Measurements from ENCODE around the gene MSX2.

MSX2 gene

DNA sequence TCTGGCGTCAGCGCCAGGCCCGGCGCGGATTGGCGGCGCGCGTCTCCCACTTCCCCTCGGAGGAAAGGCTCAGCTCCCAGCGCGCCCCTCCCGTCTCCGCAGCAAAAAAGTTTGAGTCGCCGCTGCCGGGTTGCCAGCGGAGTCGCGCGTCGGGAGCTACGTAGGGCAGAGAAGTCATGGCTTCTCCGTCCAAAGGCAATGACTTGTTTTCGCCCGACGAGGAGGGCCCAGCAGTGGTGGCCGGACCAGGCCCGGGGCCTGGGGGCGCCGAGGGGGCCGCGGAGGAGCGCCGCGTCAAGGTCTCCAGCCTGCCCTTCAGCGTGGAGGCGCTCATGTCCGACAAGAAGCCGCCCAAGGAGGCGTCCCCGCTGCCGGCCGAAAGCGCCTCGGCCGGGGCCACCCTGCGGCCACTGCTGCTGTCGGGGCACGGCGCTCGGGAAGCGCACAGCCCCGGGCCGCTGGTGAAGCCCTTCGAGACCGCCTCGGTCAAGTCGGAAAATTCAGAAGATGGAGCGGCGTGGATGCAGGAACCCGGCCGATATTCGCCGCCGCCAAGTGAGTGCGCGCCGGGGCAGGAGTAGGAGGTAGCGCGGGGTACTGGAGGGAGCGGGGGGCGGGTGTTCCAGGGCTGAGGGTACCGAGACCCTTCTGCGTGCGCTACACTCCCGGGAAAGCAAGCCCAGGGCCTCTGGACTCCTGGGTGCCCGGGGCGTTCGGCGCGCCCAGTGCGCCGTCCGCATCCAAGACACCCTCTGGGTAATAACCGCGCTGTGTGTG is at the start of gene MSX2:
MSX2 (plus strand) TSS at position 99 of the 777 bp plus-strand sequence; CDS start at position 177, 78 bp downstream.
- no peak for DNase-seq (ENCODE audit: low read depth in 2 of 2)

DNA sequence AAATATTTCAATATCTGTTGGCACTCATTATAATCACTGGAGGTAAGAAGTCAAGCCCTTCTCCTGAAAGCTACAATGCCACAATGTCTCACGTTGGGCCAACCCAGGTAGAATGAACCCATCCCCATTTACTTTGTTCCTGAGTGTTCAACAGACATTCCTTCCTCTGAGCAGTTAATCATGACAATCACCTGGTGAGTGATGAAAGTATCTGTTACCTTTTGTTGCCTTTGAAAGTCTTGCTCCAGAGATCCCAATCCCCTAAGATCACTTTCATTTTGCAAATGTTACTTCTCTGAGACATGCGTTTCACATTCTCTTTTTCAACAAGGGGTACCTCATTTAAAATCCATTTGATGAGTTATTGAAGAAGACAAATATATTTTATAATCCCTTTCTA is 49.3 kb upstream of the MSX2 start:
- DNase-seq (ENCODE audit: low read depth in 2 of 2), result no peak

DNA sequence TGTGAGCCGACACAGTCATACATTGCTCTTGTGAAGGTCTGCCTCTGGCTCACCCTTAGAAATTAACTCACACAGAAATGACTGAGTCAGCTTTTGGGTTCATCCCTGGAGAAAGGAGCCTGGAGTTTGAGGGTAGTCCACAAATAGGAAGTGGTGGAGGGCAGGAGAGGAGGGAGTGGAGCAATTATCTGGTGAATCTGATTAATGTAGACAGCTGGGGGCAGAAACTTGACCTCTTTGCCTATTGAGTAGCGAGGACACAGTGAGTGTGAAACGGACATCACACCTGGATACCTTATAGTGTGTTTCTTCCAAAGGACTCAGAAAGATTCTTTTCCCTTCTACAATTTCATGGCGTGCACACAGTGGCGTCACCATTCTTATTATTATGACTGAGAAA is 48.5 kb upstream of the MSX2 start:
- DNase-seq (ENCODE audit: low read depth in 2 of 2), result no peak

DNA sequence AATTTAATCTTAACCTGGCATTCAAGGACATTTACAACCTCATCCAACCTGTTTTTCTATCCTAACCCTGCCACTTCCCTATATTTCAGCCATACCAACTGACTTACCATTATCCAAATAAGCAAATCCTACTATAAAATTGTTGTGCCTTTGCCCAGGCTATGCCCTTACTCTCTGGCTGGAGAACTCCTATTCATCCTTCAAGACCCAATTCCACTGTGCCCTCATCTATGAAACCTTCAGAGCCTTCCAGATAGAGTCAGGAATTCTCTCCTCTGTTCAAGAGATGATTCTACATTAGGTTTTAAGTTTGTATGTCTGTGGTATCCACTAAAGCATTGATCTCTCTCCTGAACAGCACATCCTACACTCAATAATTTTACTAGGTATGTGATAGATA is 46.3 kb upstream of the MSX2 start:
- DNase-seq (ENCODE audit: low read depth in 2 of 2), result no peak

DNA sequence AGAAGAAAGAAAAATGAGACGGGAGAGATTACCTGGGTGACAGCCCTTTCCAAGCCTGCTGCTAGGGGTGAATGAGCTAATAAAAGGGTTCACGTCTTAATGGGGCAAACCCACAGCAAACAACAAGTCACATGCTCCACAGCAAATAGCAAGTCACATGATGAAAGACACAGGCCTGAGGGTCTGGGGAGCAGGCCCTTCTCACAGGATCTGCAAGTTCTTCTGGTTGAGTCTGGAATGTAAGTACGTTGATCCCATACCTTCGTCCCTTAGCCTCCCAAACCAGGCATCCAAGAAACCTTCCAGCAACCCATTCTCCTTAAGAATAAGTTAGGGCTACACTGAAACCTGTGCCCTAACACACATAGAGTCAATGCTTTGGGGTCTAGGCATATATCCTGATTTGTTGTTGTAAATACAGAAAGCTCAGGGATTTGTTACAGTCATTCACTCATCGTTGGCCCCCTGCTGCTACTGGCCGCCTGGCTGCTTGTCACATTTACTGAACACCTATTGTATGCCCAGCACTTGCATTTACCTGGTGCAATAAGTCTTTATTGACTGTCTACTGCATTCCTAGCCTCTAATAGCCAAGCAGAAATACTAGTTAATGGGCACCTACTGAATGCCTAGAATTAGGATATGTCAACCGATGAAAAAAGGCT is 43.3 kb upstream of the MSX2 start:
- DNase-seq (ENCODE audit: low read depth in 2 of 2), result no peak

DNA sequence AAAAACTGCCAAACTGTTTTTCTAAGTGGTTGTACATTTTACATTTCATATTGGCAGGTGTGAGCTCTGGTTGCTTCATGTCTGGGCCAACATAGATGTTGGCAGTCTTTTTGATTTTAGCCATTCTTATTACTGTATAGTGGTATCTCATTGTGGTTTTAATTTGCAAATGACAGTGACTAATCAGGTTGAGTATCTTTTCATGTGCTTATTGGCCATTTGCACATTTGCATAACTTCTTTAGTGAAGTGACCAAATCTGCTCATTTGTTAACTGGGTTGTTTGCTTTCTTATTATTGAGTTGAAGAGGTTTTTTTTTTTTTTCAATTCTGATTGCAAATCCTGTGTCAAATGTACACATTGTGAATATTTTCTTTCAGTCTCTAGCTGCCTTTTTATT is 36.9 kb upstream of the MSX2 start:
- no peak for DNase-seq (ENCODE audit: low read depth in 2 of 2)

DNA sequence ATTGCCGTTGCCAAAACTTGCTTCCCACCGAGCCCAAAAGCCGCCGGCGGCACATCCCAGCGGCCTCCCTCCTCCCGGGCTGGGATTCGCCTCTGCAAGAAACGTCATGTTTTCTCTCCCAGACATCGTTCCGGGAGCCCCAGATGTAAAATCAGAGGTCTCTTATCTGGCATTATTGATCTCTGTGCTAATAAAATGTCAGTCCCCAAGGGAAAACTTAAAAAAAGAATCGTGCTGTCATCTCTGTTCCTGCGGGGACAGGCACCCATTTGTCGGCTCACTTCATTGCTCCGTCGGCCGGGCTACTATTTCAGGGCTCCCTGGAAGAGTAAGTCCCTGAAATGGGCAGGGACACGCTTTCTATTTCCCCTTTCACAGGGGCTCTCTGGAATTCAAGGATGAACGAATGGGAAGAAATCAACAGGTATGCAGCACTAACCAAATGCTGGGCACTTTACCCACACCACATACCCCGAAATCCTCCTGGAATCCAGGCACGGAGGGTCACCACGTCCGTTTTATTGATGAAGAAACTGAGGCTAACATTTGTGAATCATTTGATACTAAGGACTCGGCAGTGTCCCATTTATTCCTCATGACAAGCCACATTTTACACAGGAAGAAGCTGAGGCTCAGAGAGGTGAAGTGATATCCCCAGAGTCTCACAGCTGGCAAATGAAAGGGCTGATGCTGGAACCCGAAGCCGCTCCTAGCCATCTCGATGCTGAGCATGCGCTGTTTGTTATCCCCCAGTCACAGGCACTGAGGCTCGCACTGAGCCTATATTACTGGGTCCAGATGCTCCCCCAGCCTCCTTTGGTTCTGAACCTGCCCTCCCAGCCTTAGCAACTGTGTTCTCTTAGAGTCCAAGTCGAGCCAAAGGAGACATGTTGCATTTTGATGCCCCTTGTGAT is 35.7 kb upstream of the MSX2 start:
- no peak for DNase-seq (ENCODE audit: low read depth in 2 of 2)

DNA sequence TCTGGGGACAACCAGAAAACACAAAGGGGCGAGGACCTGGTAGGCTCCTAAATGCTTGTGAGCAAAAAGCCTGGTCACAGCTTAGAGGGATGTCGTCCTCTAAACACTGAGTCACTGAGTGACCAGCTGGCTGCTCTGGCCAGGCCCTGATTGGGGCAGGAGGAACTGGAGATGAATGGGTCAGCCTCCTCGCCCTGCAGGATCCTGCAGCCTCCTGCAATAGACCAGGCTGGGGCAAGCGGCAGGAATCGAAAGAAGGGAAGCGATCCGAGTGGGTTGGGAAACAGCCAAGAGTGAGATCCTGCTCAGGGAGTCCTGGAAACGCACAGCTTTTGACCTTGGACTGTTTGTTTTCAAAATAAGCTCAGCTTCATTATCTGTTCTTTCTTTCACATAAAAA is 34.1 kb upstream of the MSX2 start:
- DNase-seq (ENCODE audit: low read depth in 2 of 2), result no peak

DNA sequence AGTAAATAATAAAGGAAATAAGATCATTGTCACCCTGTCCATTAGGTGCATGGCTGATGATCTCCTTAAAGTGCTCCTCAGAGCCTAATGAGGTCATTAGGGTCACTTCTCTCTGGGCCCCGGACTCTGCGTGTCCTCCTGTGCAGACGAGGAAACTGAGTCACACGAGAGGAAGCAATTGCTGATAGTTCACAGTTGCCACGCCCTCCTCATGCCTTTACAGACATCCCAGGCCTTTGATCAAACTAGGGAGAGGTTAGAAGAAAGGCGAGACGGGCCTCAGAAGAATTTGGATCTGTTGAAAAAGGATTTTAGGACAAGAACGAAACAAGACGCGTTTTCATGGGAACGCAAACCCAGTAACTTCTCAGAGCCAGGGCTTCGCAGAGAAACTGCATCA is 32.0 kb upstream of the MSX2 start:
- DNase-seq (ENCODE audit: low read depth in 2 of 2), result no peak

DNA sequence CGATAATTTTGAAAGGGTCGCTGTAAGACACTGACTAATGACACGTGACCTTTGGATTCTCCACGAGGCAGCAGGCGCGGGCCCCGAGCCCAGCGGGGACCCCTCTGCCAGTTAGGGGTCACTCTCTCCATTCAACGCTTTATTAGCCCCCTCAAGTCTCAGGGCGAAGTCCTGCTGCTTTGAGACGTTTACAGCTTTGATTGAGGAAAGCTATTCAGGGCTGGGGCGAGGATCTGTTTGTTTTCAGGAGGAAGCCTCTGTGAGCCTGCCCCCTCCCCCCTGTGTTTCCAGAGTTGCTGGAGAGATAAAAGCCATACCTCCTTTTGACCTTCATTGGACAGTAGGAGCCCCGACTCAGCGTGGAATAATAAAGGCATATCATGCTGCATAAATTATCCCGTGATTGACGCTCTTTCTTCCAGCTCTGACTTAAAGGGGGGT is 31.4 kb upstream of the MSX2 start:
- DNase-seq (ENCODE audit: low read depth in 2 of 2), result no peak

DNA sequence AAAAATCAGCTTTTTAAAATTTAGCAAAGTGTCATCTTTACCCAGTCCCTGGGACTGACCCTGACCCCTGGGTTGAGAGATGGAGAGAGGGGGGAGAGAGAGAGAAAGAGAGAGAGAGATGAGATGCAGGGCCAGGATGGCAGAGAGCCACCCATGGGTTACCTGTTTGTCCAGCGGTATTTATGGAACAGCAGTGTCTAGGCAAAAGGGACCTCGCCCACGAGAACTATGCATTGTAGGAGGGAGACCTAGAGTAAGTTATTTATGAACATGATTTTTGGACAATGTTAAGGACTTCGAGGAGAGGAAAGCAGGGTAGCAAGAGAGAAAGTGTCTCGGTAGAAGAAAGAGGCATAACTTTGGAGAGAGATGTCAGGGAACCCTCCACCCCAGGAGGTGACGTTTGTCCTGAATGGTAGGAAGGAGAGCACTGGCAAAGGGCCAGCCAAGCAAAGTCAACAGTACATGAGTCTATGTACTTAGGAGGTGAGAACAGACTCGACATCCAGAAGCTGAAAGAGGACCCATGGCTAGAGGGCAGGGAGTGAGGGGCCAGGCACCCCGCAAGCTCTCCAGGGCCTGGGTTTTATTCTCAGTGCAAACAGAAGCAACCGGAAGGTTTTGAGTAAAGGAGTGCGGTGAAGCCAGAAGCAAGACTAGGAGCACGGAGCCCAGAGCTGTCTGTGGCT is 30.5 kb upstream of the MSX2 start:
- DNase-seq (ENCODE audit: low read depth in 2 of 2), result no peak

DNA sequence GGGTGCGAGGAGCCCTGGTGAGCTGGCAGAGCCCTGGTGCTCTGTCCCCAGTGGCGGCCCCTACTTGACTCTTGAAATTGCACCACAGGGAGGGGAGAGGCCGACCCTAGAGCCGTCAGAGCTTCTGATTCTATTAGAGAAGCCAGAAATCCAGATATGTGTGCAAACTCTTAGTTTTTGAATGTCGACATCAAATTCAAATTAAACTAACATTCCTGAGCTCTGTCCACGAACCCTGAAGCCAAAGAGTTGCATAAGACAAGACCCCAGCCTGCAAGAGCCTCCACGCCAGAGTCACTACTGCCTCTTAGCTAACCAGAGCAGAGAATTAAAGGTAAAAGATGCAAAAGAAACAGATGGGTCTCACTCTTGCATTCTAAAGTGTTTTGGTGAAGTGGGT is 29.8 kb upstream of the MSX2 start:
- DNase-seq (ENCODE audit: low read depth in 2 of 2), result no peak

DNA sequence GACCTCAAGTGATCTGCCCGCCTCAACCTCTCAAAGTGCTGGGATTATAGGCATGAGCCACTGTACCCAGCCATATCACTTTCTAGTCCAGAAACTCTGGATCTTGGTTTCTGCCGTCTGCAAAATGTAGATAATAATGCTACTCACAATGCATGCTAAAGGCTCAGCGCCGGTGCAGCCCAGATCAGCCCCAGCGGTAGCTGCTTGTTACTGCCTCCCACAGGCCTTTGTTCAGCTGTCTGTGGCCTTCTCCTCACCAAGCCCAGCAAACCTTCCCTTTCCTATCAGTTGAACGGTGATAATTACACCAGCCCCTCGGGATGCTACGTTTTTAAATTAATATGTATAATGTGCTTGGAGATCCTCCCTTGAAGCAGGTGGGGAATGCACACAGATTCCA is 26.2 kb upstream of the MSX2 start:
- no peak for DNase-seq (ENCODE audit: low read depth in 2 of 2)

DNA sequence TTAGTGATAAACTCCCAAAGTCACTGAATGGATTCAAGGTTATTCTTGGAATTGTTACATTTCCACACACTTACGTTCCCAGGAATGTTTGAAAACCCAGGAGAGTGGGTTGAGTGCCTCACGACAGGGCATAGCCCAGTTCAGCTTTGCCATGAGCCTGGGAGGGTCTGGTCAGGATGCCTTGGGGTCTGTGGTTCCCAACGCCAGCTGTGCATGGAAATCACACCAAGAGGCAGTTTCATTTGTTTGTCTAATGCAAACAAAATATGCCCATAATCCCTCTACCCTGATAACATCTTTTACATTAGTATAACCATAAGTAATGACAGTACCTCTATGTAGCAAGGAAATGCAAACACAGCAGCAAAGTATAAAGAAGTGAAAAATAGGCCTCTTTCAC is 25.3 kb upstream of the MSX2 start:
- no peak for DNase-seq (ENCODE audit: low read depth in 2 of 2)

DNA sequence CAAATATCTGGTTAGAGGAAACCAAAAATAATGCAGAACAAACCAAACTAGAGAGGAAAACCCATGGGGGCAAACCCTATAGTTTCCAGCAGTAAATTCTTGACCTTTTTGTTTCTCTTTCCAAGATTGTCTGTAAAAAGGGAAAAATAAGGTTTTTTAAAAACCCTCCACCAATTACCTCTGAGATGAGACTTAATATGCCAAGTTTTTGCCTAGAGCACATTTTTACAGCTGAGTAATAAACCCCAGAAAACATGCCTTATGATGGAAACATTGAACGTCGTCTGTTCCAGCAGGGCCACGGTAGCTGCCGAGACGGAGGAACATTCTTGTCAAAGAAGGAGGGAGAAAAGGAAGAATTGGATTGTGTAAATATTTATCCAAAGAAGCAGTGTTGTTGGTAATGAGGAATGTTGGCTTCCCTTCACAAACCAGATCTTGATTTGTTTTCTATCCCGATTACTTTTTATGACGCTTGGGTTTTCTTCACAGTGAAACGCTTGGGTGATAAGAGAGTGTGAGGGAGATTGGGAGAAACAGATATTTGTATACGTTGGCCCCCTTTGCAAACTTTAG is 17.3 kb upstream of the MSX2 start:
- no peak for DNase-seq (ENCODE audit: low read depth in 2 of 2)

DNA sequence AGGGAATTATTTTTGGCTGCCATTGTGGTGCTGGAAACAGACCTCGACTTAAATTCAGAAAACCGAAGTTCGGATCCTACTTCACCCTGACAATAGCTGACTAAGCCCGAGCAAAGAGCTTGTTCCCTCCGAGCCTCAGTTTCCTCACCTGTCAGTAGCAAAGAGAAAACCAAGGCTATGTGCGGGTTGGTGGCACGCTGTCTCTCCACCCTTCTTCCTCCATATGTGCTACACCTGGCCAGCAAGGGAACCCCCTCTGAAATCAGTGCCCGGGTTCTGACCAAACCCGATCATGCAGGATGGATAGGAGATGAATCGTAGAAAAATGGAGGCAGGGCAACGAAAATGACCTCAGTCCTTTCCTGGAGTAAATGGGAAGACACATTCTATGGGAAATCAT is 16.7 kb upstream of the MSX2 start:
- no peak for DNase-seq (ENCODE audit: low read depth in 2 of 2)

DNA sequence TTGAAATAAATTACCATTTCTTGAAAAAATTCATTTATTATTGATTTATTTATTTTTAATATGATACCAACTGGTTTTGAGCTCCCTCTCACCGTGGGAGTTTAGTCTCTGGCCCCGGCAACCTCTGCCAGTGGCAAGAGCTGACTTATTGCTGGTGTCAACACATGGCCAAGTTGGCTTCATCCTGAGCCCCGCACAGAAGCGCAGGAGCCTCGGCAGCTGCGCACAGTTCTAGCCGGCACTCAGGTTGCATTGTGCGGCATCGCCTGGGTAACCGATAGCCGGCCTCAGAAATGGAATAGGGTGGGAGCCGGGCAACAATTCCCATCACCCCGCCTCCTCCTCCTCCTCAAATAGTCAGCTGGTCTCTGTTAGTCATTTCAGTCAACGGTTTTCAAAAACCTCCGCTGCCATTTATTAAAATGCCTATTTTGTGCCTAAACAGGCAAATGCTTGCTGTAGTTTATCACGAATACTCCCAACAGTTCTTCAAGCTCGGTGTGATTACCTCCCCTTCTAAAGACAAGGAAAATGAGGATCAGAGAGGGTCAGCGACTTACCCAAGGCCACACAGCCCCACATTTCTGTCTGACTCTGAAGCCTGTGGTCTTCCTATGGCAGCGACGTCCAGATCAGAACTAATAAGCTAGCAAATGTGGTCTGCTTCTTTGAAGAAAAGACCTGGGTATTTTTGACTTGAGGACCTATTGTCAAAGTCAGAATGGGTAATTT is 15.7 kb upstream of the MSX2 start:
- DNase-seq (ENCODE audit: low read depth in 2 of 2), result no peak

DNA sequence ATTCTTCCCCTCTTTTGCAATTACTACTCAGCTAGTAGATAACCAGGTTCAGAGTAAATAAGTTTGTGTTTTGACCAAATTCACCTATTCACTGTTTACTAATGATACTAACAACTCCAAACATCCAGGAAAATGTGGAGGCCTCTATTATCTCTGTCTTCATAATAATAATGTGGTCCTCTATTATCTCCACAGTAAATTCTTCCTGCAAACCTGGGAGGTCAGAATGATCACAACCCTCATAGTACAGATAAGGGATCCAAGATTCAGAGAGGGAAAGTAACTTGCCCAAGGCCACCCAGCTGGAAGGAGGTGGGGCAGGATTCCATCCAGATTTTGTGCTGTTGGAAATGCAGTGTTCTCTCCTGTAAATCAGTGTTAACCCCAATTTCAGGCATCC is 9.6 kb upstream of the MSX2 start:
- no peak for DNase-seq (ENCODE audit: low read depth in 2 of 2)

DNA sequence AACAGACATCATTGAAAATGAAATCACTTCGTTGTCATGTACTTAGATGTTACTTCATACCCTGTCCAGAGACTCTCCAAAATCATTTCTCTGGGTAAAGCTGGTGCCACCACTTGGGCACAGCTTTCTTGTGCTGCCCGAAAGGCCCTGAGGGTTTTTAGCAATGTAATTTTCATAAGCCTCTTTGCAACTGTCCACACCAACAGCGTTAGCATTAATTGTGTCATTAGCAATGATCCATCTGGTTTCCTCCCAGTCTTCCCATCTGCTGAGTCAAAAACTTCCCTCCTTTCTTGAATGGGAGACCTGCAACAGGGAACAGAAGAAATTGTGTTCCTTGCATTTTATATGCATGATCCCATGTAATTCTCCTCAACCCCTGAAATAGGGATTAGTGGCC is 8.6 kb upstream of the MSX2 start:
- DNase-seq (ENCODE audit: low read depth in 2 of 2), result no peak

DNA sequence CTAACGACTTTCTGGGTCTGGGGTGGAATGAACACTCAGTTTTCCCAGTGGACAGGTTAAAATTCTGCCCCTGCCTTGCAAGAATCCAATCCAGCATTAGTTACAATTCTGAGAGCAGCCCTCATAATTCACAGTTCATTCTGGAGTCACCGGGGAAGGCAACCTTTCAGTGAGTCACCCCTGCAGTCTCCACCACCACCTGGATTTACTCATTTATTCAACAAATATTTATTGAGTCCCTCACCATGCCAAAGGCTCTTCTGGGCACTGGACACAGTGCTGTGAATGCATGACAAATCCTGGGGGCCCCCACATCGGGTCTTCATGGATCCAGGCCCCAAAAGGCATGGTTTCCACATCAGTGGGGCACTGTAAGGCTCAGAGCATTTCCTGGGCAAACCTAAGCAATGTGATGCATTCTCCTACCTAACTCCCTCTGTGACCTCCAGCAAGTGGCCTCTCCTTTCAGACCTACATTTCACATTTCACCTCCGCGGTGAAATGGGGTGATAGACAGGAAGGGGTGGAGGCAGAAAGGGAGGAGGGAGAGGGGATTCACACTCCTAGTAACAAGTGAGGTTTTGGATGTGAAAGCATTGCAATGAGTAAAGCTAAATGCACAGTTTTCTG is 6.4 kb upstream of the MSX2 start:
- DNase-seq (ENCODE audit: low read depth in 2 of 2), result no peak

All from activated CD8-positive, alpha-beta memory T cell treated with anti-CD3 and anti-CD28 coated beads for 4 hours (primary cell).